Body of pancreas (tissue), 4 donors: ENCODE data around the gene HDGFL3.
"Not testable (repeated sequence)": the region's sequence is repeated elsewhere in the genome, so short reads cannot be mapped to it uniquely, and the experiment has no call there.

ENCODE experiments used
- POLR2A ChIP-seq, 3 donors: fragments of 450-650 bp; IDR thresholded peaks; one replicate each; pipeline ENCODE4 v1.6.1; 2016; ENCODE audit warnings: antibody characterized with exemption in 3 of 3, mild to moderate bottlenecking in 2 of 3
- TF ChIP-seq, protein P1 (sequence below), 7 experiments: fragments of 450-650 bp in 4 of 7; fragments of 200-600 bp in 3 of 7; sonication (generic) in 3 of 7; IDR thresholded peaks; one replicate each; pipeline ENCODE4 v1.5.1; 2016 to 2019; ENCODE audit warnings: antibody characterized with exemption in 7 of 7

DNA sequence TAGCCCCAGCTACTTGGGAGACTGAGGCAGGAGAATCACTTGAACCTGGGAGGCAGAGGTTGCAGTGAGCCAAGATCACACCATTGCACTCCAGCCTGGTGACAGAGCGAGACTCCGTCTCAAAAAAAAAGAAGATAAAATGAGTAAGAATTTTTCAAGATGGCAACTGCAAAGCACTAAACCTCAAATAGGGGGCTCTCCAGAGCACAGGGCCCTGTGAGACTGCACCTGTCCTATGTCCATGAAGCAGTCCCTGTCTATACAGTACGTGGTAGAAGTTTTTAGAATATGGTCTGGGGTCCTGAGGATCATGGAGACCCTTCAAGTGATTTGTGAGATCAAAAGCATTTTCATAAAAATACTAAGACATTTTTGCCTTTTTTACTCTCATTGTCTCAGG is 122.2 kb downstream of the HDGFL3 start:
- TF ChIP-seq, protein P1, sequence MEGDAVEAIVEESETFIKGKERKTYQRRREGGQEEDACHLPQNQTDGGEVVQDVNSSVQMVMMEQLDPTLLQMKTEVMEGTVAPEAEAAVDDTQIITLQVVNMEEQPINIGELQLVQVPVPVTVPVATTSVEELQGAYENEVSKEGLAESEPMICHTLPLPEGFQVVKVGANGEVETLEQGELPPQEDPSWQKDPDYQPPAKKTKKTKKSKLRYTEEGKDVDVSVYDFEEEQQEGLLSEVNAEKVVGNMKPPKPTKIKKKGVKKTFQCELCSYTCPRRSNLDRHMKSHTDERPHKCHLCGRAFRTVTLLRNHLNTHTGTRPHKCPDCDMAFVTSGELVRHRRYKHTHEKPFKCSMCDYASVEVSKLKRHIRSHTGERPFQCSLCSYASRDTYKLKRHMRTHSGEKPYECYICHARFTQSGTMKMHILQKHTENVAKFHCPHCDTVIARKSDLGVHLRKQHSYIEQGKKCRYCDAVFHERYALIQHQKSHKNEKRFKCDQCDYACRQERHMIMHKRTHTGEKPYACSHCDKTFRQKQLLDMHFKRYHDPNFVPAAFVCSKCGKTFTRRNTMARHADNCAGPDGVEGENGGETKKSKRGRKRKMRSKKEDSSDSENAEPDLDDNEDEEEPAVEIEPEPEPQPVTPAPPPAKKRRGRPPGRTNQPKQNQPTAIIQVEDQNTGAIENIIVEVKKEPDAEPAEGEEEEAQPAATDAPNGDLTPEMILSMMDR (IDR thresholded peaks at IDR 0.05), result not testable (repeated sequence)
- not testable (repeated sequence) for TF ChIP-seq POLR2A (IDR thresholded peaks at IDR 0.05)
